Testis (tissue), 3 donors: Measurements from ENCODE around the gene PRCC. TPM values are rescaled to one million over a fixed set of nuclear protein-coding genes. Genes with fewer than 3 reads are reported as not detected.

Source experiments
- DNase-seq: peaks from one replicate; pipeline ENCODE4 v3.0.0-alpha.2; 2019
- H3K27ac ChIP-seq, 2 donors: fragments of 200-600 bp; sonication (generic); one replicate each; pipeline ENCODE4 v1.5.1; 2019
- H3K27me3 ChIP-seq: fragments of 200-600 bp; sonication (generic); one replicate; pipeline ENCODE4 v1.5.1; 2019
- H3K36me3 ChIP-seq: fragments of 200-600 bp; sonication (generic); one replicate; pipeline ENCODE4 v1.5.1; 2017; ENCODE audit warnings: low read depth; ENCODE audit errors: missing control alignments
- H3K4me1 ChIP-seq: fragments of 200-600 bp; sonication (generic); one replicate; pipeline ENCODE4 v1.5.1; 2019
- H3K4me3 ChIP-seq, 2 donors: fragments of 200-600 bp; sonication (generic); one replicate each; pipeline ENCODE4 v1.5.1; 2017 to 2019
- H3K9me3 ChIP-seq: fragments of 200-600 bp; sonication (generic); one replicate; pipeline ENCODE4 v1.5.1; 2017
- POLR2A ChIP-seq: fragments of 450-650 bp; IDR thresholded peaks from one replicate; pipeline ENCODE4 v1.6.1; 2017; ENCODE audit warnings: antibody characterized with exemption, mild to moderate bottlenecking, moderate library complexity
- WGBS, 2 donors: methylation state at CpG; one replicate each; pipeline ENCODE4 v1.1.5; 2018; 5-methylcytosine and 5-hydroxymethylcytosine counted together
- intact Hi-C: fragments of 100-400 bp; cut with DNase I; formaldehyde crosslinking; loops from one replicate; pipeline ENCODE4 v1.15.1; 2023; ENCODE audit warnings: low total_unique reads
- polyA plus RNA-seq: library from polyadenylated mRNA; stranded (reverse); fragments of 350-450 nt; fragmentation: Illumina TruSeq; extraction: RNeasy Lipid Tissue Mini Kit (QIAGEN cat#74804); gene quantifications from one replicate; pipeline ENCODE4 v1.2.3, GENCODE V29; 2014; ENCODE audit warnings: low read depth, low replicate concordance; ENCODE audit not compliant: insufficient read depth
- total RNA-seq, 2 donors: library from RNA; depleted of rRNA; stranded (reverse); fragments of >200 nt; gene quantifications; one replicate each; pipeline ENCODE4 v1.2.3, GENCODE V29; 2016
- TF ChIP-seq, protein P1 (sequence below), 3 experiments: fragments of 450-650 bp in 2 of 3; fragments of 200-600 bp in 1 of 3; sonication (generic) in 1 of 3; IDR thresholded peaks; one replicate each; pipeline ENCODE4 v1.5.1; 2016 to 2019; ENCODE audit warnings: antibody characterized with exemption in 3 of 3, mild to moderate bottlenecking in 2 of 3, moderate library complexity in 1 of 3

Gene PRCC
- total and polyA plus RNA-seq, 3 donors from 2014 or later, result 53.3 to 68.3 (median 62.0) TPM

DNA sequence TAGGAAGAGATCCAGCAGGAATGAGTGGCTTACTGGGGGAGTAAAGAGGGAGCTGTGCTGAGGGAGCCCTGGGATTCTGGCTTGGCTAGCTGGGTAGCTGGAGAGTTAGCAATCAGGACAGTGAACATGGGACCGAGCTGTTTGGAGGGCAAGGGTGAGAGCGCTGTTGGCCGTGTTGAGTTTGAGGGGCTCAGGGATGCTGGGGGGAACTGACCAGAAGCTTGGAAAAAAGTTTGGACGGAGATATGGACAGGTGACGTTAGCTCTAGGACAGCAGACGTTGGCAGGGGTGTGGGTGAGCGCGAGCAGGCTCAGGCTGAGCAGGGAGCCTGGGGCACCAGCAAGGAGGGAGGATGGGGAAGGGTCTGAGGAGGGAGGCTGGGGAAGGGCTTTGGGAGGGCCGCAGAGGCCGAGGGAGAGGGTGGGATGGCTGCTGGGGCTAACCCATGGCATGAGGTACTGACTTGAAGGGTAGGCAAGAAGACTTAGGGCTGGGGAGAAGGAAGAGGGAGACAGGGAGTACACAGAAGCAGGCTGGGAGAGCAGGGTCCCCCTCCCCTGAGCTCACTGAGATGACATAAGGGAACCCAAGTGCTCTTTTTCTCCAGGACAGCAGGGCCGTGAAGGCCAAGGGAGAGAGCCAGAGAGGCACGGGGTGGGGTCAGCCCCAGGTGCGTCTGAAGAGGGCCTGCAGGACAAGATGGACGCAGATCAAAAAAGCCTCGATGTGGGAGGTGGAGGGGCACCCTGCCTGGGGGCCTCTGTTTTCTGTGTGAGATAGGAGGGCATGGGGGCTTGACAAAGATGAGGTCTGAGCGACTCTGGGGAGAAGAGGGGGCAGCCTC is 41.1 kb downstream of the PRCC start:
- no peaks in the 10 kb centered on the region for H3K9me3 ChIP-seq
- TF ChIP-seq, protein P1, sequence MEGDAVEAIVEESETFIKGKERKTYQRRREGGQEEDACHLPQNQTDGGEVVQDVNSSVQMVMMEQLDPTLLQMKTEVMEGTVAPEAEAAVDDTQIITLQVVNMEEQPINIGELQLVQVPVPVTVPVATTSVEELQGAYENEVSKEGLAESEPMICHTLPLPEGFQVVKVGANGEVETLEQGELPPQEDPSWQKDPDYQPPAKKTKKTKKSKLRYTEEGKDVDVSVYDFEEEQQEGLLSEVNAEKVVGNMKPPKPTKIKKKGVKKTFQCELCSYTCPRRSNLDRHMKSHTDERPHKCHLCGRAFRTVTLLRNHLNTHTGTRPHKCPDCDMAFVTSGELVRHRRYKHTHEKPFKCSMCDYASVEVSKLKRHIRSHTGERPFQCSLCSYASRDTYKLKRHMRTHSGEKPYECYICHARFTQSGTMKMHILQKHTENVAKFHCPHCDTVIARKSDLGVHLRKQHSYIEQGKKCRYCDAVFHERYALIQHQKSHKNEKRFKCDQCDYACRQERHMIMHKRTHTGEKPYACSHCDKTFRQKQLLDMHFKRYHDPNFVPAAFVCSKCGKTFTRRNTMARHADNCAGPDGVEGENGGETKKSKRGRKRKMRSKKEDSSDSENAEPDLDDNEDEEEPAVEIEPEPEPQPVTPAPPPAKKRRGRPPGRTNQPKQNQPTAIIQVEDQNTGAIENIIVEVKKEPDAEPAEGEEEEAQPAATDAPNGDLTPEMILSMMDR (IDR thresholded peaks at IDR 0.05), result no peak
- TF ChIP-seq POLR2A, result no peak
- H3K36me3 ChIP-seq, result no peaks in the 10 kb centered on the region
- DNase-seq, result no peak
- H3K4me1 ChIP-seq, result peaks cover 16% of the 10 kb centered on the region
- intact Hi-C loops, result no loop called here
- H3K27me3 ChIP-seq, result no peaks in the 10 kb centered on the region
- WGBS, 2 donors, result 85 to 94% methylated on average over 16 of the region's 16 CpGs
- H3K27ac ChIP-seq, result no peak overlapping the region
- H3K4me3 ChIP-seq, result no peak overlapping the region

DNA sequence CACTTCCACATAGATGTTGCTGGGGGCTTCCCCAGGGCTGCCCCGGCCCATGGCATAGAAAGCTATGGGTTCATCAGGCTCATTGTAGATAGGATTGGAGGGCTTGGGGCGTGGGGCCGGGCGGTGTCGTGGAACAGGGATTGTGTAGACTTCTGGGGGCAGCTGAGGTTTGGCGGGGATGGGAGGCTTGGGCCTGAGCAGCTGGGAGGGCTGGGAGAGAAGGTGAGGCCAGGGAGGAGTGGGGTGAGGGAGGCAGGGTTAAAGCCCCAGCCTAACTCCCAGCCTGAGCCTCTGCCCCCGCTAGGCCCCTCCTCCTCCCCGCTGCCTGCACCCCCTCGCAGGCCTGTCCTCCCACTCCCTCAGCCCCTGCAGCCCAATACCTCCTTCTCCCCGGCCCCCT is 41.9 kb downstream of the PRCC start:
- no peak for DNase-seq
- Histone ChIP-seq H3K4me1 (peaks cover 25% of the 10 kb centered on the region), H3K27ac (no peak overlapping the region), H3K27me3 (no peaks in the 10 kb centered on the region), H3K9me3 (no peaks in the 10 kb centered on the region), H3K4me3 (no peak overlapping the region), H3K36me3 (no peaks in the 10 kb centered on the region)
- 90 to 94% methylated on average over 9 to 10 of the region's 10 CpGs for WGBS, 2 donors
- no peak for TF ChIP-seq POLR2A
- TF ChIP-seq, protein P1 (IDR thresholded peaks at IDR 0.05), result no peak
- intact Hi-C loops, result no loop called here

GRCh38 chr1:156809711-156810366 is 42.5 kb downstream of the PRCC start:
- TF ChIP-seq, protein P1 (IDR thresholded peaks at IDR 0.05), result no peak
- TF ChIP-seq POLR2A, result no peak
- no peaks in the 10 kb centered on the region for H3K36me3 ChIP-seq
- 89 to 91% methylated on average over 7 of the region's 7 CpGs for WGBS, 2 donors
- H3K27me3 ChIP-seq, result no peaks in the 10 kb centered on the region
- no peaks in the 10 kb centered on the region for H3K9me3 ChIP-seq
- intact Hi-C loops, result no loop called here
- peaks cover 24% of the 10 kb centered on the region for H3K4me1 ChIP-seq
- no peak overlapping the region for H3K4me3 ChIP-seq
- DNase-seq, result no peak
- no peak overlapping the region for H3K27ac ChIP-seq

DNA sequence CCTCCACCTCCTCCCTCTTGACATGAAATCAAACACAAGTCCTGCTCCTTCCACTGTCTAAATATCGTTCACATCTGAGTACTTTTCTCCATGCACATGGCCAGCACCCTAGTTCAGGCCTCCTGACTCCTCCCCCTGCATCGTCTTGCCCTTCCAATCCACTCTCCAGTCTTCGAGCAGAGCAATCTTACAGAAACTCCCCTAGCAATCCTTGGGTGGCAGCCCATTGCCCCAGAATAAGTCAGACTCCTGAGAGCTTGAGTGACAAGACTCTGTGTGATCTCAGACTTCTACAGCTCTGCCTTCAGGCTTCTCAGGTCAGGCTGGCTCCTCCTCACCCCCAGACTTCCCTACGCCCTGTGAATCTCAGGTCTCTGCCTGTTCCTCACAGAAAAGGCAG is 43.8 kb downstream of the PRCC start:
- Histone ChIP-seq H3K27me3 (no peaks in the 10 kb centered on the region), H3K9me3 (no peaks in the 10 kb centered on the region), H3K4me3 (no peak overlapping the region), H3K27ac (no peak overlapping the region), H3K36me3 (no peaks in the 10 kb centered on the region), H3K4me1 (peaks cover 13% of the 10 kb centered on the region)
- TF ChIP-seq POLR2A, result no peak
- TF ChIP-seq, protein P1 (IDR thresholded peaks at IDR 0.05), result no peak
- DNase-seq, result no peak
- WGBS, 2 donors, result 70% methylated on average over 3 to 4 of the region's 4 CpGs
- intact Hi-C loops, result no loop called here
